NCI-H2227 (cell line): ENCODE measurements around the gene DUSP14.

Experiments
- DNase-seq: peaks from one replicate; lab custom pipeline; 2025; ENCODE audit not compliant: unreplicated experiment; lab: John Stamatoyannopoulos, UW

DUSP14 gene

GRCh38 chr17:37553401-37553966 lies 63.8 kb downstream of the DUSP14 start:
- no peak for DNase-seq

DNA sequence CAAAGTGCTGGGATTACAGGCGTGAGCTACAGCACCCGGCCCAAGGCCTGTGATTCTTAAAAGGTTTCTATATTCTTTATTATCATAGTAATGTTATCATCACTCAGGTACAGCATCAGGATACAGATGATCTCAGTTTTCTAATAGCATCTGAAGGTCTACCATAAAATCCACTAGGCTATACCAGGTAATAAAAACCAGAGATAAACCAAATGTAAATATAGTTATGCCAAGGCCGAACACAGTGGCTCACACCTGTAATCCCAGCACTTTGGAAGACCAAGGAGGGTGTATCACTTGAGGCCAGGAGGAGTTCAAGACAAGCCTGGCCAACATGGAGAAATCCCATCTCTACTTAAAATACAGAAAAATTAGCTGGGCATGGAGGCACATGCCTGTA lies 65.7 kb downstream of the DUSP14 start:
- no peak for DNase-seq

DNA sequence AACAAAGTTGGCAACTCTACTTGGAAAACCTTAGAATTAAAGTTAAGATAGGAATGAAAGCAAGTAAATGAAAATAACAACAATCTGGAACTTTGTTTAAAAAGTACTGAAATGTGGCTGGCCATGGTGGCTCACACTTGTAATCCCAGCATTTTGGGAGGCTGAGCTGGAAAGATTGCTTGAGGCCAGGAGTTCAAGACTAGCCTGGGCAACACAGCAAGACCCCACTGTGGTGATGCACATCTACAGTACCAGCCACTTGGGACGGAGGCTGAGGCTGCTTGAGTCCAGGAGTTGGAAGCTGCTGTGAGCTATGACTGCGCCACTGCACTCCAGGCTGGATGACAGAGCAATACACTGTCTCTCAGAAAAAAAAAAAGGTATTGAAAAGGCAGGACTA lies 67.8 kb downstream of the DUSP14 start:
- no peak for DNase-seq

DNA sequence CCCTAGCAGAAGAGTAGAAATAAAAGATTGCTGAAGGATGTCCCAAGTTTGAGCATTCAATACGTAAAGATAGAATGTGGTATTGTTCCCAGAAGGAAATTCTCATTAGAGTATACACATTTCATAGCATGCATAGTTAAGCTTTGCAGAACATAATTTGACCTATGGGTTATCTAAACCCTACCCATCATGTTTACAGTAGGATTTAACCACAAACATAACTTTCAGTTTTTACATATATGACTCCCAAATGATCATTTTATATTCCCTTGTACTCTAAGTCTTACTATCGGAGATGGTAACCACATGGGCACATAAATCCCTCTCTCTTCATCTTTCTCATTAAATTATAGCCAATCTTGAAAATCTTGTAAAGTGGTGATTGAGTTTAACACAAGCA lies 68.6 kb downstream of the DUSP14 start:
- no peak for DNase-seq

DNA sequence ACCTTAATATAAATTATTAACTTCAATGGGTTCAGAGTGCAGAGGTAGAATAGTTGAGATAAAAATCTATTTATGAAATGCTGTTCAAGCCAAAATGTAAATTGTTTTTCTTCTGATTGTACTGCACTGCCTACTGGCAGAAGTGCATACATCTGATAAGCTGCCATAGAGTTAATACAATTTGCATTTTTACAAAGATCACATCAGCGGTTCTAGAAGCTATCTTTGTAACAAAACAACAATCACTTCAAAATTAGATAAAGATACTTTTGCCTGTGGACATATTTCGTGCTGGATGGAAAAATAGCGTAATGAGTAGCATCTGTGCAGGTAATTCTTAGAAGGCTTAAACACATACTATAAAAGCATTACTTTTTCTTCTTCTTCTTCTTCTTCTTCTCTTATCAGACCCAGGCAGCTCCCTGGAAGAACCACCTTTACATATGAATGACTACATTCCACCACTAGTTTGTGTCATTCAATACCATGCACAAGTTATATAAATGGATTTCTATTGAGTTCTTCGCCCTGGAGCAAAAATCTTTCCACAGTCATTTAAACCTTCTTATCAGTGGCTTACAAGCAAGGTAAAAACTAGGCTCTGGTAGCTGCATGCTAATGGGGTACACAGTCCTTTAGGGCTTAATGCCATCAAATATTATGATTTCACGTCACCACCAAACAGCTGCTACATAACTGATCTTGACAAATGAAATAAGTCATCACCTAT lies 72.5 kb downstream of the DUSP14 start:
- no peak for DNase-seq
